Coronary artery (tissue), 2 donors: ENCODE results near the gene SEZ6.

Source experiments
- DNase-seq: peaks from one replicate; pipeline ENCODE4 v3.0.0-alpha.2; 2017; ENCODE audit warnings: low spot score
- H3K27ac ChIP-seq, 2 donors: fragments of 200-600 bp; sonication (generic); one replicate each; pipeline ENCODE4 v1.5.1; 2016 to 2019
- H3K4me3 ChIP-seq: fragments of 200-600 bp; sonication (generic); 2 replicates; pipeline ENCODE4 v1.5.1; 2016; ENCODE audit warnings: mild to moderate bottlenecking, moderate library complexity
- CTCF ChIP-seq: fragments of 200-600 bp; sonication (generic); IDR thresholded peaks from one replicate; pipeline ENCODE4 v1.5.1; 2019; ENCODE audit warnings: antibody characterized with exemption

The SEZ6 gene

GRCh38 chr17:29042026-29042678 lies 36.3 kb upstream of the SEZ6 start:
- no peak overlapping the region for H3K4me3 ChIP-seq
- DNase-seq: no peak
- TF ChIP-seq CTCF: no peak
- peak overlapping the region in 1 of 2 donors; percentile 68 for H3K27ac ChIP-seq

- Histone ChIP-seq H3K4me3 (no peak overlapping the region), H3K27ac (no peak overlapping the region)
- no peak for TF ChIP-seq CTCF
- no peak for DNase-seq
These were observed 35.7 kb upstream of the SEZ6 start for GRCh38 chr17:29041571-29041970.

GRCh38 chr17:29041091-29041490 lies 35.3 kb upstream of the SEZ6 start:
- H3K27ac ChIP-seq: no peak overlapping the region
- DNase-seq: no peak
- H3K4me3 ChIP-seq: no peak overlapping the region
- no peak for TF ChIP-seq CTCF

- no peak overlapping the region for H3K27ac ChIP-seq
- no peak for TF ChIP-seq CTCF
- H3K4me3 ChIP-seq: no peak overlapping the region
- no peak for DNase-seq
These were observed 34.1 kb upstream of the SEZ6 start for GRCh38 chr17:29039764-29040598.

GRCh38 chr17:29038085-29038795 lies 32.4 kb upstream of the SEZ6 start:
- Histone ChIP-seq H3K27ac (no peak overlapping the region), H3K4me3 (no peak overlapping the region)
- no peak for TF ChIP-seq CTCF
- no peak for DNase-seq

GRCh38 chr17:29037739-29038084 lies 31.9 kb upstream of the SEZ6 start:
- no peak overlapping the region for H3K4me3 ChIP-seq
- DNase-seq: no peak
- H3K27ac ChIP-seq: no peak overlapping the region
- TF ChIP-seq CTCF: no peak
